IMR-90 (cell line): ENCODE results near the gene RIOK2. TPM values are rescaled to one million over a fixed set of nuclear protein-coding genes. Genes with fewer than 3 reads are reported as not detected.

Source experiments
- ATAC-seq: fragments of 200-7000 bp; cut with Tn5 transposase; 2 replicates; pipeline ENCODE4 v1.9.1; 2020; ENCODE audit warnings: low read depth, mild to moderate bottlenecking, moderate library complexity
- BruUV-seq: library from RNA; stranded (reverse); fragments of 400-500 nt; replicated peaks from 2 replicates; lab custom pipeline; 2021; lab: Mats Ljungman, UMichigan
- CTCF ChIA-PET: fragments of 300-600 bp; formaldehyde crosslinking; extraction: SDS; loops from one replicate; lab custom pipeline; 2021; ENCODE audit warnings: antibody characterized with exemption; lab: Yijun Ruan, JAX
- POLR2A ChIA-PET: fragments of 300-600 bp; sonication (Branson Sonifier 250); formaldehyde crosslinking; loops from one replicate; lab custom pipeline; 2022; ENCODE audit warnings: antibody characterized with exemption; ENCODE audit not compliant: unreplicated experiment; lab: Charles Lee
- DNase-seq: peaks from one replicate; pipeline ENCODE4 v3.0.0; 2013
- H2AFZ ChIP-seq: replicated peaks from 2 replicates; pipeline ENCODE3; 2013; ENCODE audit warnings: low read length, mild to moderate bottlenecking; ENCODE audit not compliant: poor library complexity
- H2AK5ac ChIP-seq: 2 replicates; pipeline ENCODE4 v1.6.1; 2013; ENCODE audit warnings: low read depth, low read length, inconsistent platforms
- H2AK9ac ChIP-seq: replicated peaks from 2 replicates; pipeline ENCODE3; 2013; ENCODE audit warnings: mild to moderate bottlenecking, low read depth, low read length, moderate library complexity; ENCODE audit not compliant: poor library complexity
- H2BK120ac ChIP-seq: 2 replicates; pipeline ENCODE4 v1.6.1; 2013; ENCODE audit warnings: low read depth, low read length, inconsistent platforms
- H2BK15ac ChIP-seq: 3 replicates; pipeline ENCODE4 v1.6.1; 2013; ENCODE audit warnings: low read depth, low read length, inconsistent platforms
- H2BK20ac ChIP-seq: 2 replicates; pipeline ENCODE4 v1.6.1; 2013; ENCODE audit warnings: low read depth, mild to moderate bottlenecking, inconsistent platforms, low read length, moderate library complexity
- H2BK5ac ChIP-seq: 2 replicates; pipeline ENCODE4 v1.6.1; 2013; ENCODE audit warnings: mild to moderate bottlenecking, low read depth, low read length, inconsistent platforms; ENCODE audit not compliant: poor library complexity, severe bottlenecking
- H3K14ac ChIP-seq: replicated peaks from 2 replicates; pipeline ENCODE4 v1.6.1; 2013; ENCODE audit warnings: low read depth, low read length, inconsistent platforms
- H3K18ac ChIP-seq: 2 replicates; pipeline ENCODE4 v1.6.1; 2013; ENCODE audit warnings: low read depth, low read length, control low read depth
- H3K23ac ChIP-seq: 2 replicates; pipeline ENCODE4 v1.6.1; 2013; ENCODE audit warnings: low read depth, low read length, inconsistent platforms
- H3K27ac ChIP-seq: 2 replicates; pipeline ENCODE4 v1.5.1; 2013; ENCODE audit warnings: mild to moderate bottlenecking, control low read depth, low read length; ENCODE audit not compliant: insufficient read depth
- H3K27me3 ChIP-seq: 2 replicates; pipeline ENCODE4 v1.6.1; 2013; ENCODE audit warnings: low read length; ENCODE audit not compliant: control insufficient read depth, insufficient read depth
- H3K36me3 ChIP-seq: 2 replicates; pipeline ENCODE4 v1.6.1; 2013; ENCODE audit warnings: low read length, mixed read lengths; ENCODE audit not compliant: control insufficient read depth, insufficient read depth
- H3K4ac ChIP-seq: 2 replicates; pipeline ENCODE4 v1.6.1; 2013; ENCODE audit warnings: low read depth, low read length, inconsistent platforms
- H3K4me1 ChIP-seq: 2 replicates; pipeline ENCODE4 v1.6.1; 2013; ENCODE audit warnings: low read length, mixed read lengths; ENCODE audit not compliant: control insufficient read depth, insufficient read depth
- H3K4me2 ChIP-seq: 2 replicates; pipeline ENCODE4 v1.6.1; 2013; ENCODE audit warnings: low read depth, mild to moderate bottlenecking, control low read depth, low read length, moderate library complexity
- H3K4me3 ChIP-seq: 2 replicates; pipeline ENCODE4 v1.5.1; 2013; ENCODE audit warnings: low read depth, mild to moderate bottlenecking, control low read depth, low read length, moderate library complexity; ENCODE audit not compliant: insufficient read depth
- H3K56ac ChIP-seq: 2 replicates; pipeline ENCODE4 v1.6.1; 2013; ENCODE audit warnings: low read length, inconsistent platforms; ENCODE audit not compliant: insufficient read depth; ENCODE audit errors: extremely low read depth
- H3K79me1 ChIP-seq, 2 experiments: 2 replicates each; pipeline ENCODE4 v1.6.1; 2013; ENCODE audit warnings: low read length in 2 of 2, inconsistent platforms in 1 of 2, low read depth in 1 of 2
- H3K9ac ChIP-seq: 2 replicates; pipeline ENCODE4 v1.6.1; 2013; ENCODE audit warnings: low read depth, low read length, control low read depth
- H3K9me1 ChIP-seq: 2 replicates; pipeline ENCODE4 v1.6.1; 2013; ENCODE audit warnings: low read length, inconsistent platforms; ENCODE audit not compliant: insufficient read depth
- H3K9me3 ChIP-seq: 2 replicates; pipeline ENCODE4 v1.6.1; 2013; ENCODE audit warnings: low read length; ENCODE audit not compliant: control insufficient read depth, insufficient read depth
- H4K20me1 ChIP-seq: 2 replicates; pipeline ENCODE4 v1.6.1; 2013; ENCODE audit warnings: low read length, inconsistent platforms; ENCODE audit not compliant: insufficient read depth
- H4K5ac ChIP-seq: 2 replicates; pipeline ENCODE4 v1.6.1; 2013; ENCODE audit warnings: mild to moderate bottlenecking, low read depth, low read length, control low read depth
- H4K8ac ChIP-seq, 2 experiments: 2 replicates each; pipeline ENCODE4 v1.6.1; 2013; ENCODE audit warnings: low read depth in 2 of 2, low read length in 2 of 2, control low read depth in 1 of 2, inconsistent platforms in 1 of 2
- H4K91ac ChIP-seq: 2 replicates; pipeline ENCODE4 v1.6.1; 2013; ENCODE audit warnings: low read depth, low read length, inconsistent platforms; ENCODE audit not compliant: insufficient read depth
- BHLHE40 ChIP-seq: fragments of 150-350 bp; IDR thresholded peaks from 2 replicates; pipeline ENCODE4 v1.6.1; 2016; ENCODE audit warnings: mild to moderate bottlenecking, low read depth, low read length
- CHD1 ChIP-seq: IDR thresholded peaks from 2 replicates; pipeline ENCODE4 v1.6.1; 2012; ENCODE audit warnings: low read depth, low read length, improper control_type of control experiment
- MAFK ChIP-seq: IDR thresholded peaks from 2 replicates; pipeline ENCODE4 v1.6.1; 2012; ENCODE audit warnings: low read depth, low read length, improper control_type of control experiment
- MAZ ChIP-seq: IDR thresholded peaks from 2 replicates; pipeline ENCODE4 v1.6.1; 2012; ENCODE audit warnings: low read depth, mild to moderate bottlenecking, low read length, improper control_type of control experiment, moderate library complexity, borderline replicate concordance
- MXI1 ChIP-seq: IDR thresholded peaks from 2 replicates; pipeline ENCODE4 v1.6.1; 2012; ENCODE audit warnings: low read depth, mild to moderate bottlenecking, low read length, moderate library complexity, borderline replicate concordance
- POLR2A ChIP-seq: IDR thresholded peaks from 2 replicates; pipeline ENCODE4 v1.6.1; 2012; ENCODE audit warnings: mild to moderate bottlenecking, low read depth, low read length
- RCOR1 ChIP-seq: IDR thresholded peaks from 2 replicates; pipeline ENCODE4 v1.6.1; 2012; ENCODE audit warnings: mild to moderate bottlenecking, low read length, improper control_type of control experiment; ENCODE audit not compliant: insufficient replicate concordance
- SMC3 ChIP-seq: fragments of 150-350 bp; IDR thresholded peaks from 2 replicates; pipeline ENCODE4 v1.6.1; 2016; ENCODE audit warnings: low read depth, mild to moderate bottlenecking, antibody characterized with exemption, low read length, moderate library complexity
- dilution Hi-C: fragments of 300-500 bp; cut with HindIII; formaldehyde crosslinking; loops from one replicate; pipeline ENCODE4 v1.14.3; 2018; ENCODE audit warnings: low sequenced_read_pairs; ENCODE audit not compliant: unreplicated experiment
- in situ Hi-C: fragments of 300-500 bp; cut with MboI; formaldehyde crosslinking; loops from 3 replicates; pipeline ENCODE4 v1.14.3; 2019; ENCODE audit warnings: low sequenced_read_pairs, inconsistent platforms, mixed read lengths
- intact Hi-C: fragments of 100-400 bp; cut with micrococcal nuclease; formaldehyde crosslinking; loops from 2 replicates; pipeline ENCODE4 v1.10.0; 2022
- polyA plus RNA-seq, 3 experiments: library from polyadenylated mRNA; depleted of rRNA; stranded (reverse); fragments of >200 nt; gene quantifications; 2 replicates each; pipeline ENCODE4 v1.2.3, GENCODE V29; 2012; ENCODE audit warnings: low replicate concordance in 1 of 3
- total RNA-seq: library from RNA; depleted of rRNA; stranded (reverse); fragments of >200 nt; gene quantifications from 2 replicates; pipeline ENCODE4 v1.2.3, GENCODE V29; 2012
- TF ChIP-seq, protein P1 (sequence below): fragments of 150-350 bp; IDR thresholded peaks from 2 replicates; pipeline ENCODE4 v1.6.1; 2017; ENCODE audit warnings: mild to moderate bottlenecking, antibody characterized with exemption, low read length, low read depth

RIOK2 gene
- total and polyA plus RNA-seq, 2 of the 4 experiments (the other 2 are of a cell fraction), result 10.7 to 17.7 TPM

DNA sequence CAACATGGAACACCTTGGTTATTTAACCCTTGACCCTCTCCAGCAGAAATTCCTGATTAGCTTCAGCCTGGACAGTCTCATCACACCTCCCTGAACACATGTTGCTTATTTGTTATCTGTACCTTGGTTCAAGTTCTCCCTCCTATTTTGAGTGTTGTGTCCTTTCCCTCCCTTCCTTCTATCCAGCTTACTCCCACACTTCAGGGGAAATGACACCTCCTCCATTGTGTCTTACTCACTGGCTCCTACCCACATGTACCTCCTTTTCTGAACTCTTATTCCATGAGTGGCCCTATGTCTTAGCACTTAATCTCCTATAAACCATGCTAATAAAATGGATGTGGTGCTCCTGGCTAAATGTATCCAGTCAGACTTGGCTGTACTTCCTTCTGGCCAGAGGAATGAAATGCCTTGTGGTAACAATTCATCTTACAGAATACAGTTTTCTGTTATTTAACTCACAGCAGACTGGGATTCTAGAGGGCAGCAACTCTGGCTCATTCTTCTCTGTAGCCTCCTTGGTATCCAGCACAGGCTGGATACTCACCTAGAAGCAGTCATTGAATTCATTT lies 51.8 kb downstream of the RIOK2 start:
- Histone ChIP-seq H3K4me3 (no peak overlapping the region), H3K27ac (no peak overlapping the region), H3K18ac (no peak overlapping the region), H3K4me1 (no peaks in the 10 kb centered on the region), H4K5ac (no peak overlapping the region), H2BK5ac (no peak overlapping the region), H3K9ac (no peak overlapping the region), H3K23ac (no peak overlapping the region), H3K79me1 (no peaks in the 10 kb centered on the region), H2BK15ac (no peak overlapping the region), H4K20me1 (no peaks in the 10 kb centered on the region), H2AFZ (no peak overlapping the region), H2AK5ac (no peak overlapping the region), H3K56ac (no peak overlapping the region), H2BK120ac (no peak overlapping the region), H3K9me1 (no peaks in the 10 kb centered on the region), H3K27me3 (peaks cover 34% of the 10 kb centered on the region), H4K8ac (no peak overlapping the region), H3K14ac (no peak overlapping the region), H3K4me2 (no peak overlapping the region), H2AK9ac (no peak overlapping the region), H3K36me3 (no peaks in the 10 kb centered on the region), H4K91ac (no peak overlapping the region), H3K4ac (no peak overlapping the region), H2BK20ac (no peak overlapping the region), H3K9me3 (no peaks in the 10 kb centered on the region)
- no TSS peak for BruUV-seq
- intact Hi-C loops (no loop called here), in situ Hi-C loops (no loop called here), dilution Hi-C loops (no loop called here)
- CTCF ChIA-PET, result no interaction called here
- ATAC-seq (peak; percentile 63), DNase-seq (peak; percentile 56)
- POLR2A ChIA-PET, result no interaction called here
- TF ChIP-seq MXI1 (no peak), BHLHE40 (no peak), MAZ (no peak), SMC3 (no peak), MAFK (no peak), CHD1 (no peak), POLR2A (no peak), RCOR1 (no peak)
- TF ChIP-seq, protein P1, sequence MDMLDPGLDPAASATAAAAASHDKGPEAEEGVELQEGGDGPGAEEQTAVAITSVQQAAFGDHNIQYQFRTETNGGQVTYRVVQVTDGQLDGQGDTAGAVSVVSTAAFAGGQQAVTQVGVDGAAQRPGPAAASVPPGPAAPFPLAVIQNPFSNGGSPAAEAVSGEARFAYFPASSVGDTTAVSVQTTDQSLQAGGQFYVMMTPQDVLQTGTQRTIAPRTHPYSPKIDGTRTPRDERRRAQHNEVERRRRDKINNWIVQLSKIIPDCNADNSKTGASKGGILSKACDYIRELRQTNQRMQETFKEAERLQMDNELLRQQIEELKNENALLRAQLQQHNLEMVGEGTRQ, result no peak
